ENCODE measurements around the gene ATG12.
"Not testable (repeated sequence)": the region's sequence is repeated elsewhere in the genome, so short reads cannot be mapped to it uniquely, and the experiment has no call there.

ATG12 gene

DNA sequence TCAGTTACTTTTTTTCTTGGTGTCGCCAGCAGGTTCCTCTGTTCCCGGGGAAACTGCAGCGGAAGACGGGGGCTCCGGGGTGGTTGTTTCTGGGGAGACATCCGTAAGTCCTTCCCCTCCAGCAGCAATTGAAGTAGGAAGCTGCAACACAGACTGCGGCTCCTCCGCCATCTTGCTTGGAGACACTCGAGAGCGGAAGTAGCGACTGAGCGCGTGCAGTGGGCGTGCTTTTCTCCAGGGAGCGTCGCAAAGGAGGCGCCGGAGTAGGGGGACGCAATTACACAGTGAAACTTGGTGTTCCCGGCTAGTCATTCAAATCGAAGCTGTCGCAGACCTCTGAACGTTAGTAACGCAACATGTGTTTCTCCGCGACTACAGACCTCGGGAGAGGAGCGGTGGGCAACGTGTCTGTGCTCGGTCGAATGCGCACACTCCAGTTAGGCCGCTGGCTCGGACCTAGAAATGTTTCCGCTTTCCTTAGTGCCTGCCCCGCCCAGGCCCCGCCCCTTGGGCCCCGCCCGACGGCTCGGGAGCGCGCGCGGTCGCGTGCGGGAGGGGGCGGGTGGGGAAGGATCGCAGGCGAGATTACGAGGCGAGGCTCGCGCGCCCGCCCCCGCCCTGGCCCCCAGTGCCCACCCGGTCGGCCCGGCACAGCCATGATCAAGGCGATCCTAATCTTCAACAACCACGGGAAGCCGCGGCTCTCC, at the start of gene ATG12, which contains the start of gene AP3S1:
ATG12 (minus strand) TSS at position 184 of the 707 bp plus-strand sequence; CDS start at position 171, 13 bp downstream.
AP3S1 (plus strand) TSS at position 554 of the 707 bp plus-strand sequence; CDS start at position 657, 103 bp downstream.
- peak; percentile 92 for DNase-seq

DNA sequence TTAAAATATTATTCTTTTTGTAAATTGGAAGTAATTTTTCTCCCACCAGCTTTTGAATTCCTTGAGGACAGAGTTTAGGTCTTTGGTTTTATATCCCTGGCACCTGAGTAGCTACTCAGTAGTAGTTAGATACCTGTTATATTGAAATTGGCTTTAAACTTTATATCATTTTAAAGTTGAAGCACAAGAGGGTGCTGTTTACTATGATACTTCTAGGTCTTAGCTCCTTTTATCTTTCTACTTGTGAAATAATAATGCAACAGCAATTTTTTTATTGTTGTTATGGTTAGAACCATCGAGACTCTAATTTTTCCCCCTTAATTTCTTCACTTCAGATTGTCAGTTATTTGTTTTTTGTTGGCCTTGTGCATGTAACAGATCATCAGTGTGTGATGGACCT, 46.7 kb upstream of the ATG12 start:
- DNase-seq, result no peak

DNA sequence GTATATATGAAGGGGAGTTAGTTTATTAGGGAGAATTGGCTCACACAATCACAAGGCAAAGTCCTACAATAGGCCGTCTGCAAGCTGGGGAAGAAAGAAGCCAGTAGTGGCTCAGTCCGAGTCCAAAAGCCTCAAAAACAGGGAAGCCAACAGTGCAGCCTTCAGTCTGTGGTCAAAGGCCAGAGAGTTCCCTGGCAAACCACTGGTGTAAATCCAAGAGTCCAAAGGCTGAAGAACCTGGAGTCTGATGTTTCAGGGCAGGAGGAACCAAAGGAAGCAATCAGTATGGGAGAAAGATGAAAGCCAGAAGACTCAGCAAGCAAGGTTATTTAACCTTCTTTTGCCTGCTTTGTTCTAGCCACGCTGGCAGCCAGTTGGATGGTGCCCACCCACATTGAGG, 43.8 kb upstream of the ATG12 start:
- not testable (repeated sequence) for DNase-seq

DNA sequence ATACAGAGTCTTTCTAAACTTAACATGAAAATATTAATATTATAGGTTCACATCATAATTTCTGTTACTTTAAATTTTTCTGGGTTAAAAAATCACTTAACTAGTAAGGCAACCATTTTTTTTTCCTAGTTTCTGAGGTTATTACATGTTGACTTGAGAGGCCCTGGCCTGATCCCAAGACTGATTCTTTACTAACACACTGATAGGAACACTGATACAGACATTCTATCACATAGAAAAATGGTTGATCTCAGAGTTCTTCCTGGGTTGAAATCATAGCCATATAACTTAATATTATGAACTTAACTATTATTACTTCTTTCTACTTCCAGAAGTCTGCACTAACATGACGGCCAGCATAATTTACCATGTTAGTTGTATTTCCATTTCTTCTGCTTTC, 43.3 kb upstream of the ATG12 start:
- DNase-seq, result no peak

DNA sequence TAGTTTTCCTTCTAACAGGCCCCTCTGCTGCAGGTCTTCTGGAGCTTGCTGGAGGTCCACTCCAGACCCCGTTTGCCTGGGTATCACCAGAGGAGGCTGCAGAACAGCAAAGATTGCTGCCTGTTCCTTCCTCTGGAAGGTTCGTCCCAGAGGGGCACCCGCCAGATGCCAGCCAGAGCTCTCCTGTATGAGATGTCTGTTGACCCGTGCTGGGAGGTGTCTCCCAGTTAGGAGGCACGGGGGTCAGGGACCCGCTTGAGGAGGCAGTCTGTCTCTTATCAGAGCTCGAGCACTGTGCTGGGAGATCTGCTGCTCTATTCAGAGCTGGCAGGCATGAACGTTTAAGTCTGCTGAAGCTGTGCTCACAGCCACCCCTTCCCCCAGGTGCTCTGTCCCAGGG, 41.1 kb upstream of the ATG12 start:
- not testable (repeated sequence) for DNase-seq

DNA sequence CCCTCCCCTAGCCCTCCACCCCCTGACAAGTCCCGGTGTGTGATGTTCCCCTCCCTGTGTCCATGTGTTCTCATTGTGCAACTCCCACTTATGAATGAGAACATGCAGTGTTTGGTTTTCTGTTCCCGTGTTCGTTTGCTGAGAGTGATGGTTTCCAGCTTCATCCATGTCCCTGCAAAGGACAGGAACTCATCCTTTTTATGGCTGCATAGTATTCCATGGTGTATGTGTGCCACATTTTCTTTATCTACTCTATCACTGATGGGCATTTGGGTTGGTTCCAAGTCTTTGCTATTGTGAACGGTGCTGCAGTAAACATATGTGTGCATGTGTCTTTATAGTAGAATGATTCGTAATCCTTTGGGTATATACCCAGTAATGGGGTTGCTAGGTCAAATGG, 36.0 kb upstream of the ATG12 start:
- DNase-seq, result not testable (repeated sequence)

DNA sequence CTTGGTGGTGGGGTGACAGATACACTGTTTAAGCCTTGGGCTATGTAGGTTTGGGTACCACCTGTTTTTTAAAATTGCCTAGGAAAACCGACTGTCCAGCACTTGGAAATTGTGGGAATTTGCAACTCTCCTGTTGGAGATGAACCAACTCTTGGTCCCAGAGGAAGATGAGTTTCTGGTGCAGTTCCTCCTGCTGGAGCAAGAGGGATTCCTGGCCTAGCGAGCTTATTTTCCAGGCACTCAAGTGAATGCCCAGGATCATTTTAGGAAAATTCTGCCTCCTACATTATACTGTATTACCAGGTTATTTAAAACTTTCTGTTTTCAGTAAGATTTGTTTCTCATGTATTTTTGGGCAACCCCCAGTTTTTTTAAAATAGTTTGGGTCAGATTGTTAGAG, 34.1 kb upstream of the ATG12 start:
- no peak for DNase-seq

DNA sequence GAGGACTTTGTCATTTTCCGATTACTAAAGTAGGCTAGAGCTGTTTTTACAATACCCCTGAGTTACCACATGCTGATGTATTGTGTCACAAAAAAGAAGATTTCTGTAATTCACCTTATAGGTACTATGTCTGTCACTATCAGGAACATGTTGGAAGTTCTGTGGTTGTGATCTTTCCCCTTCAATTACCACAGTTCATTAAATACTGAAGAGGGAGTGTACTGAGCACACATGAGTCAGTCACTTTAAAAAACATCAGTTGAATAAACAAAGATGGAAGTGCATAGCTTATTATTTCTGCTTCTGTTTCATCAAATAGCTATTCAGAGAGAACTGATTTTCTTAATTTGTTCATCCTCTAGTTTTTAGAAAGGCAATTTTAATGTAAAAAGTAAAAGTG, 32.0 kb upstream of the ATG12 start:
- no peak for DNase-seq

DNA sequence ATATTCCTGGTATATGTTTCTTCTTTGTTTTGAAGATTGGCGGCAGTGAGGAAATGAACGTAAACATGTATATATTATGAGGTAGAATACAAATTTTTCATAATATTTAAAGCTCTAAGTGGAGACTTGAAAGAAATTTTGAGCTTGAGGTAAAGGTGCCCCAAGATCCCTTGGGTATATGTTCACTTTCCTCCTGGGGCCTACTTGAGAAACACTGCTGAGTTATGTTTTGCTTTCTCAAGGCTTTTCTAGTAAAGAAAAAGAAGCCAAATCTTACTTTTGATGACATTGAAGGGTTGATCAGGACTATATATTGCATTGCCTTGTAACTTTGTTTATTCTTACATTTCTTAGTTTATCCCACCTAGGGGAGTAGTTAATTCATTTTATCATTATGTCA, 31.1 kb upstream of the ATG12 start:
- DNase-seq, result no peak

DNA sequence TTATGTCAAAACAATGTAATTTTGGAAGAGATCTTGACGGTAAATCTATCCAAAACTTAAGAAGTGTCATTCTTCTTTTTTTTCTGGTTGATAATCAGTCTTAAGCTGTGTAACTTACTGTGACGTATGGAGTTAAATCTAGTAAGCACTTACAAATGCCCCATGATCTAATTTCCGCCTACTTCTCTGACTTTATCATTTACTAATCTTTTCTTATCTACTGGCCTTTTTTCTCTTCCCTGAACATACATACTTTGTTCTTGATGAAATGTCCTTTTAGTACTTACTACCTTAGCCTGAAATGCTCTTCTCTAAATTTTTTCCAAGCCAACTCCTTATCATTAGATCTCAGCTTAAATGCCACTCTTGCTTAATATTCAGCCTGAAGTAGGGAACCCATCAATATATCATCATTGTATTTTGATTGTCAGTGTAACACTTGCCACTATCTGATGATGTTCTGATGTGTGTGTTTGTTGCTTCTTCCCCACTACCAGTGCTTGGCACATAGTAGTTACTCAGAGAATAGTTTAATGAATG, 28.0 kb upstream of the ATG12 start:
- DNase-seq, result no peak

DNA sequence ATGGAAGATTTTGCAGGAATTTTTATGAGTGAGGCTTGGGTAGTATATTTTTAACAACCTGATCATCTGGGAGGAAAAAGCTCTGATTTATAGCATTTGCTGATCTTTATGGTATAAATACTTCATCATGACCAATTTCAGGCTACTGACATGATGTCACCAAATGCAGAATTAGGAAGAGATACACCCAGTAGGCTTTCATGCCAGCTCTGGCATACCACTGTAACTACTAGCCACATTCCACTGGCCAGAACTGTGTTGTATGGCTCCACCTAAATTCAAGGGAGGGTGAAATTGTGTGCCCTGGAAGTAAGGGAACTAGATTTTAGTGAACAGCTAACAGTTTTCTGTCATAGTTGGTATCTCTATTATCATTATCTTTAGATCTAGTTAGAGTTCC, 18.0 kb upstream of the ATG12 start:
- DNase-seq, result no peak

DNA sequence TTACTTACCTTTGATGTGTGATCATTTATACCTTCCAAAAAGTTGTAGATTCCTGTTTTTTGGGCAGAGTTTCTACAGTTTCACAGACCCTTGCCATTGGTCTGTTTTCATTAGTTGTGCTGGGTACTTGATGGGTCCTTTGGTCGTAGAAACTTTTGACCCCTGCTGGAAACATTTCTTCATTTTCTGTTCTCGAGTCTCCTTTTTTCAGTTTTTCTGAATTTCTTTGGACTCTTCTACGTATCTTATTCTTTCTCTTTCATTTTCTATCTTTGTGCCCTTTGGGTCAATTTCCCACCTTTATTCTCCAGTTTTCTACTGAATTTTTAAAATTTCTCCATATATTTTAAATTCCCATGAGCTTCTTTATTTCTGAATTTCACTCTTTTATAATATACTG, 17.0 kb upstream of the ATG12 start:
- no peak for DNase-seq

DNA sequence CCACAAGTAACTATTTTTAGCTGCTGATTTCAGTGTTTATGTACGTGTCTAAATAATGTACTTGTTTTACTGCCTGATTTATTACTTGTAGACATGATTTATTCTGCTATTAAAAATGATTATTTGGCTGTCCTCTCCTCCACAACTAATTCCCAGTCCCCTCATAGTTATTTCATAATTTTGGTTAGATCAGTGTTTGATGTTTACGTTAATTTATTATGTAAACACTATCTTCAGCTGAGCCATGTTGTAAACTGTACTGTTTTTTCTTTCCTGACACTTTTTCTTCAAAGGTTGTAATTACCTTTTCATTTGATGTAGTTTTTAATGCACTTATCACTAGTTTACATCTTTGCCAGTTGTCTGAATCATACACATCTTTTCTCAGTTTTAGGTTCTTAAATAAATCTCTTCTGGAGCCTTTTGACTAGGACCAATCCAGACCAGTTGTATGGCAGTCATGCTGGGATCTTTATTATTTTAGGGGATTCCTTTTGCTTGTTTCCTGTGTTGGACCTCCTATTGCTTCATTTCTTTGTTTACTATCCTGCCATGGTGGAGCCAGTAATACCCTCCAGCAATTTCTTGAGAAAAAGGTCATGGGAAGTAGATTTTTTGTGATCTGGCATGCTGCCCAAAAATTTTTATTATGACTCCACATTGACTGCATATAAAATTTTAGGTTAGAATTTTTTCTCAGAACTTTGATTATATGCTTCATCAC, 16.4 kb upstream of the ATG12 start:
- DNase-seq, result no peak

DNA sequence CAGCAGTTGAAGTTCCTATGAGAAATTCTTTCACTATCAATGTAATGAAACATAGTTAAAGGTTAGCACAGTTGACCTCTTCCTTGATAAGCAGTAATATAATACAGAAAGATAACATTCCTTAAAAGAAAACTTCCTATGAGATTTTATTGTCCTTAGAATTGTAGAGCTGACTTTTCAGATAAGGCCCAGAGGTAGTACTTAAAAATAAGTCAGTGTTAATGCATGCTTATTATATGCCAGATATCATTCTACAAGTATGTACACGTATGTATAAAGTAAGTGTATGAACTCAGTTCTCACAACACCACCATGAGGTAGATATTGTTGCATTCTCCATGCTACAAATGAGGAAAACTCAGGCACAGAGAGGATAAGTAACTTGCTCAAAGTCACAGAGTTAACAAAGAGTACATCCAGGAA, 15.7 kb upstream of the ATG12 start:
- DNase-seq, result no peak

DNA sequence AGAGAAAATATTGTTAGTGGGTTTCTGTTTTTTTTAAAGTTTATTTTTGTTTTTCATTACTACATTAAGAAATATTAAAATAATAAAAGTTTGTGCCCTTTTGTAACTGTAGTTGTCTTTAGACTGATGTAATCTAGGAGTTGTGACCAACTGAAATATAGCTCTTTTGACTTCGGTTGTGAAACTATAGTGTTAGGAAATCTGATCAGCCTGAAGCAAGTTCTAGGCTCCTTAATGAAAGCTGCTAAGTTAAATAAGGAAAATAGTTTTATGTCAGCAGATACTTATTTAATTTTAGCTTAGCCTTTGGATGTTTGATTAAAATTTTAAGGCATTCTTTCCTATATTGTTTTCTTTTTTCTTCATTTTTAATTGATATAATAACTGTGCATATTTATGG, 14.6 kb upstream of the ATG12 start:
- no peak for DNase-seq

DNA sequence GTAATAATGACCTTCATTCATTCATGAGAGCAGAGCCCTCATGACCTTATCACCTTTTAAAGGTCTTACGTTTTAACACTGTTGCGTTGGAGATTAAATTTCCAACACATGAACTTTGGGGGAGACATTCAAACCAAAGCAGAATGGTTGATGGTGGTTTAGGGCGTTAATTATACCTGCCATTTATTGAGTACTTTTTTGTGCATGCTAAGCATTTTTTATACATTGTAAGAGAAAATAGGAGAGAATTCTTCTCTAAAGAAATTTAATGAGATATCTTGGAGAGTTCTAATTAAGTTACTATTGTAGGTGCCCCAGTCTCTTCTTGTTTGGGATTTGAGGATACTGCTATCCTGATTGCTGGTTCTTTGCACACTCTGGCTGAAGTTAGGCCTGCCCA, 12.8 kb upstream of the ATG12 start:
- DNase-seq, result no peak

DNA sequence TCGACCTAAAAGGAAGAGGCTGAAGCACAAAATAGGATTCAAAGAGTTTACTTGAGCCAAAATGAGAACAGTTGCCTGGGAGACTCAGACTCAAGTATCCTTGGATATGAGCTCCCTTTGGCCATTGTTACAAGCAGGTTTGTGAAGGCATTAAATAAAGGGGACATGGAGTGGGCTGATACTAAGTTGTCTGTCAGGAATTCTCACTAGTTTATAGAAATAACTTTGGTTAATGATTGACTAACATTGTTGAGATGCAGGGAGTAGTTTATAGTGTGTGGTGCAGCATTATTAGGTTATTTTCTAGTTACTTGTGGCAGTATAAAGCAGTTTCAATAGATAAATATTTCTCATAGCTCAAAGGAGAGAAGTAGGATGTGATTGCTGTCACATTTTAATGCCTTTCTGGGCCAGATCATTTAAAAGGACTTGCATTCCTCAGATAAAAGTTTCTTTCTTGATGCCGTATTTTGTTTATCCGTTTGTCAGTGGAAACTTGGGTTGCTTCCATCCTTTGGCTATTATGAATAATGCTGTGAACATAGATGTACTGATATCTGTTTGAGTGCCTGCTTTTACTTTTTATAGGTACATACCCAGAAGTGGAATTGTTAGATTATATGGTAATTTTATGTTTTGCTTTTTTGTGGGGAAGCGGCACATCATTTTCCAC, 9.5 kb upstream of the ATG12 start:
- no peak for DNase-seq

DNA sequence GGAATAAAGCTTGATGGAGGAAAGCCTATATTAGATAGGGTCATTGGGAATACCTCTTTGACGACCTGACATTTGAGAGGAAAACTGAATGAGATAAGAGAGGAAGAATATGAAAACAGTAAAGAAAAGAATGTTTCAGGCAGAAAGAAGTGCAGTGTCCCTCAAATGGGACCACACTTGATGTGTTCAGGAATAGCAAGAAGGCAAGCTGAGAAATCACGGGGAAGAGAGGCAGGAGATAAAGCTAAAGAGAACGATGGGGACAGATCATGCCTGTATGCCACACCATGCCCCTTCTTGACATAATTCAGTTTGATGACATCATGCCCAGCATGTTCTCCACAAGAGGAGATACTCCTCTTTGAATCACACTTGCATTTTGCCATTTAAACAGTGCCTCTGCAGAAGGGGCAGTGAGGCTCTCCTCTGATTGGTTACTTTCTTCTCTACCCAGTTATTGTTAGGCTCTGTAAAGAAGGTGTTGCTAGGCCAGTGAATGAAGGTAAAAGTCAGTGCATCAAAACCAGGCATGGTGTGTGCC, 8.0 kb upstream of the ATG12 start:
- no peak for DNase-seq

DNA sequence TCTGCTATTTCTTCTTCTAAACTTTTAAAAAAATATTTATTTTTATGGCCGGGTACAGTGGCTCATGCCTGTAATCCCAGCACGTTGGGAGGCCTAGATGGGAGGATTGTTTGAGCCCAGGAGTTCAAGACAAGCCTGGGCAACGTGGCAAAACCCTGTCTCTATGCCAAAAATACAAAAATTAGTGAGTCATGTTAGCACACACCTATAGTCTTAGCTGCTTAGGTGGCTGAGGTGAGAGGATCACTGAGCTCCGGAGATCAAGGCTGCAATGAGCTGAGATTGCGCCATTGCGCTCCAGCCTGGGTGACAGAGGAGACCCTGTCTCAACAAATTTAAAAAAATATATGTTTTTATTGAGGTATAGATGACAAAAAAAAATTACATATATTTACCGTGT, 5.9 kb upstream of the ATG12 start:
- no peak for DNase-seq

DNA sequence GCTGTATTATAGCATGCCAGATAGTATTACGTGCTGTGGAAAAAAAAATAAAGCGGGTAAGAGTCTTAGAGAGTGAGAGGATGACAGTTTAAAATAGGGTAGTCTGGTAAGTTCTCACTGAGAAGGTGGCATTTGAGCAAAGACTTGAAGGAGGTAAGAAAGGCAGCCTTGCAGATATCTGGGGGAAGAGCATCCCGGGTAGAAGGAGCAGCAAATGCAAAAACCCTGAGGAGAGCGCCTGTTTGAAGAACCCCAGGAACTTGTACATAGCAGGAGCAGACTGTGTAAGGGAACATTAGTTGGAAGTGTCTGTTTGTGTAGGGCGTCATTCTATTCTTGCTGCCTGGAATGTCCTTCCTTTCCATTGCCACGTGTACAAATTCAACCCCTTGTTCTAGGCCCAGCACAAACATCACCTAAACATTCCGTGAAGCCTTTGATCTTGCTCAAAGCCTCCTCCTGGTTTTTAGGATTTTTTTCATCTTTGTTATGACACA, 3.0 kb upstream of the ATG12 start:
- no peak for DNase-seq

DNA sequence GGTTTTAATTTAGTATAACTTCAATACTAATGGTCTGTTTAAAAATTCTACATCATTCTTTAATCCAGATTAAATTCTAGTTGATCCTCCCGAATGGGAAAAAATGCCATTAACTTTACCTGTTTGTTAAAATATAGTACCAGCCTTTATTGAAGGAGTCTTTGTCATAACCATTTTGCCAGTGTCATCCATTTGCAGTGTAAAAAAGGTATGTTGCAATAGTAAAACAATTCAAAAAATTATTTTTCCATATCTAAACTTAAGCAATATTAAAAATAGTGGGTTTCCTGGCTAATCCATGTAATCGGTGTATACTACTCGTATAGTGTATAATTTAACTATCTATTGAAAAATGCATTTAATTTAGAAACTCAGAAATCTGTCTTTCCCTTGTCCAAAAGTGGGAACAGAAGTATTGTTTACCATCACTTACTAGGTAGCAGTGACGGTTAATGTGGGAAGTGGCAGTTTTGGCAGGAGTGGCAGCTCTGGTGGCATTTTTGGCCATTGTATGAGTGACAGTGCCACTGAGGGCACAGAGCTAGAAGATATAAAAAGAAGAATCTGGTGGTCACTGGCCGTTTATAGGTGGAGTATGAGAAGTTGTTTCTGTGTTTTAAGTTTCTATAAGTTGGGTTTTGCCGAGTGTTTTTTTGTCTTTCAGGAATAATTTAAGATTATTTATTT, 2.2 kb upstream of the ATG12 start:
- DNase-seq, result no peak

DNA sequence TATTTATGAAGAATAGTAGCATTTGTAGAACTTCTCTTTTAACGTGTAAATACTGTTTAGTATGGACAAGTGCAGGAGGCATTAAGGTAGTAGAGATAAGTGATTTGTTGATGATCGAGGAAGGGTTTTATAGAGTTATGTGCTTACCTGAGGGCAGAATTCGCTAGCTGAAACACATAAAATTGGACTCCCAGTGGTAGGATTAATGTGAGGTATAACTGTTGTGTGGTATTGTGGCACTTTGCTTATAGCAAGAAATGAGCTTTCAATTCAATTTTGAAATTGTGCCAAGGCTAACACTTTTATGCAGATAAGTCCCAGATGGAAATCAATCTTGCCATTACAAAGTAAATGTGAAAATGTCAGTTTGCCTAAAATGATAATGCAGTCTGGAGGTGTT, 1.6 kb upstream of the ATG12 start:
- DNase-seq, result no peak

Measured in stimulated activated CD4-positive, alpha-beta T cell treated with anti-CD3 and anti-CD28 coated beads, Interleukin-15, amount 100 ng/mL, for 24 hours (primary cell).